ENCODE measurements around the gene LYRM4. TPM values are rescaled to one million over a fixed set of nuclear protein-coding genes. Genes with fewer than 3 reads are reported as not detected.
"Not testable (repeated sequence)": the region's sequence is repeated elsewhere in the genome, so short reads cannot be mapped to it uniquely, and the experiment has no call there.

Gene LYRM4
- total RNA-seq, 1 experiment from 2014 or later: 76.9 TPM

GRCh38 chr6:5067305-5067704 lies 193.4 kb downstream of the LYRM4 start:
- in situ Hi-C loops (cut with HindIII; ENCODE audit: low pct_unique_long_range_greater_than_20kb, low sequenced_read_pairs): no loop called here
- no peak for DNase-seq (ENCODE audit: low read depth, low spot score)

- in situ Hi-C loops (cut with HindIII; ENCODE audit: low pct_unique_long_range_greater_than_20kb, low sequenced_read_pairs): no loop called here
- DNase-seq (ENCODE audit: low read depth, low spot score): no peak
Observed at GRCh38 chr6:5066456-5067093, 194.2 kb downstream of the LYRM4 start.

- no peak for DNase-seq (ENCODE audit: low read depth, low spot score)
- in situ Hi-C loops (cut with HindIII; ENCODE audit: low pct_unique_long_range_greater_than_20kb, low sequenced_read_pairs): no loop called here
Observed at GRCh38 chr6:5063617-5064016, 197.1 kb downstream of the LYRM4 start.

- in situ Hi-C loops (cut with HindIII; ENCODE audit: low pct_unique_long_range_greater_than_20kb, low sequenced_read_pairs): no loop called here
- no peak for DNase-seq (ENCODE audit: low read depth, low spot score)
Observed at GRCh38 chr6:5061152-5061551, 199.6 kb downstream of the LYRM4 start.

GRCh38 chr6:5060439-5060838 lies 200.3 kb downstream of the LYRM4 start:
- DNase-seq (ENCODE audit: low read depth, low spot score); in situ Hi-C loops (cut with HindIII; ENCODE audit: low pct_unique_long_range_greater_than_20kb, low sequenced_read_pairs): not testable (repeated sequence)

- DNase-seq (ENCODE audit: low read depth, low spot score): no peak
- in situ Hi-C loops (cut with HindIII; ENCODE audit: low pct_unique_long_range_greater_than_20kb, low sequenced_read_pairs): no loop called here
Observed at GRCh38 chr6:5059036-5059896, 201.5 kb downstream of the LYRM4 start.

Small RNAs within 50 kb of the gene (small RNA-seq; reads per million reads assigned to genes)
- 0.02 to 4.6 reads per million in 2 experiments for gene MIR3691

Other genes starting within 250 kb of the LYRM4 start
- gene PPP1R3G, start 175.6 kb downstream of the LYRM4 start, total RNA-seq (2014; rRNA removed; shearing (Covaris generic)): 0.03 and 0.16 TPM in 2 replicates
- gene FARS2, start 563 bp upstream of the LYRM4 start, total RNA-seq (2014; rRNA removed; shearing (Covaris generic)): 24.4 and 25.6 TPM in 2 replicates